NK-92 (cell line): ENCODE measurements around the gene SEMA5B.

ENCODE experiments used
- DNase-seq: peaks from one replicate; lab custom pipeline; 2025; ENCODE audit not compliant: unreplicated experiment; lab: John Stamatoyannopoulos, UW

SEMA5B gene

GRCh38 chr3:122994954-122995353 lies 32.6 kb downstream of the SEMA5B start:
- no peak for DNase-seq

GRCh38 chr3:122993124-122993978 lies 34.2 kb downstream of the SEMA5B start:
- no peak for DNase-seq

- DNase-seq: no peak
These were observed 34.9 kb downstream of the SEMA5B start for GRCh38 chr3:122992676-122993075.

- DNase-seq: no peak
These were observed 35.4 kb downstream of the SEMA5B start for GRCh38 chr3:122992133-122992532.

GRCh38 chr3:122991236-122991985 lies 36.2 kb downstream of the SEMA5B start:
- DNase-seq: no peak

- no peak for DNase-seq
These were observed 37.5 kb downstream of the SEMA5B start for GRCh38 chr3:122989856-122990575.

DNA sequence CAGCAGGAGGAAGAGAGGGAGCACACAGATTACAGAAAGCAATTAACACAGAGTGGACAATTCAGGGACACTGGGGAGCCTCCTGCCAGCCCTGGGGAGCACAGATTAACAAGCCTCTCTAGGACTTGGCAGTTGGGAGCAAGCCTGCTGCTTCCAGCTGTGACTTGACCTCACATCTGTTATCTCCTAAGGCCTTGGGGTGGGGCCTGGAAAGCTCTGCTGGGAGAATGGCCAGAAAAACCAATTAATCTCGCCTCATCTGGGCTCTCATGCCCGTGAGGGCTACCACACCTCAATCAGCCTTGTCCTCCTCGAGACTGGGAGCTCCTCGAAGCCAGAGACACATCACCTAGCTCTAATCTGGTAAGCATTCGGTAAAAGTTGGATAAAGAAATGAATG lies 39.1 kb downstream of the SEMA5B start:
- no peak for DNase-seq

DNA sequence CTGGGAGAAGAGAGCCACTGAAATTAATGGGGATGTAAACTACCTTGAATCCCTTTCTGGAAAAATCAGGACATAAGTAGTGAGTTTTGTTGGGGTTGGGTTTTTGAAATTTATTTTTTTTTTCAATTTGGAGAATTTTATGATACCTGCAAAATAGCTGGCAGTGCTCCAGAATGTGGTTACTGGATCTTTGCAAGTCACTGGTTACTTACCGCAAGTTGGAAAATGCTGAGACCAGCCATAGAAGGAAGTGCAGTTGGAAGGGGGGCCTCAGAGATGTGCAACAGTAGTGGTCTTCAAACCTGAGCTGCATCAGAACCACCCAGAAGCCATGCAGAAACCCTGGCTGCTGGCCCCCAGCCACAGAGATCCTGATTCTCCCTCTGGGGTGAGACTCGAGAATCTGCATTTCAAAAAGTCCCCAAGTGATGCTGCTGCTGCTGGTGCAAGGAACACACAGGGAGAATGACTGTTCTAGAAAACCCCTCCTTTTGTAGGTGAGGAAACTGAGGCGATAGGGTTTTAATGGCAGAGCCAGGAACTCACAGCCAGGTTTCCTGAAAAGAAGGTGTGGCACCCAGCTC lies 39.7 kb downstream of the SEMA5B start:
- DNase-seq: no peak

DNA sequence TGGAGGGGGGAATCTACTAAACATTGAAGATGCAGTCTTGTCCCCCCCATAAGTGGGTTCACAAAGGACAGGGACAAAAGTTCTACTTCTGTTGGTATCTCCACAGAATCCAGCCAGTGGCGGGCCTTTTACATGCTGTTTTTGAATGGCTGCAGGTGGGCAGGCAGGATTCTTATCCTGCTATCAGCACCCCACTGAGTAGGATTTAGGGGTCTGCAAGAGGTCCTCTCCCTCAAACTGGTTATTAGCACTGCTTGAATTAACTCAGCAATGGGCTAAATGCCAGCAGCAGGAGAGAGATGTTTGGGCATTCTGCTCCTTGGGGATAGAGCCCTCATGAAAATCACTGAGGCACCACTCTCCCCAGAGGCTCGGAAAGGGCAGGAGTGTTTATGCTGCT lies 40.3 kb downstream of the SEMA5B start:
- DNase-seq: no peak

DNA sequence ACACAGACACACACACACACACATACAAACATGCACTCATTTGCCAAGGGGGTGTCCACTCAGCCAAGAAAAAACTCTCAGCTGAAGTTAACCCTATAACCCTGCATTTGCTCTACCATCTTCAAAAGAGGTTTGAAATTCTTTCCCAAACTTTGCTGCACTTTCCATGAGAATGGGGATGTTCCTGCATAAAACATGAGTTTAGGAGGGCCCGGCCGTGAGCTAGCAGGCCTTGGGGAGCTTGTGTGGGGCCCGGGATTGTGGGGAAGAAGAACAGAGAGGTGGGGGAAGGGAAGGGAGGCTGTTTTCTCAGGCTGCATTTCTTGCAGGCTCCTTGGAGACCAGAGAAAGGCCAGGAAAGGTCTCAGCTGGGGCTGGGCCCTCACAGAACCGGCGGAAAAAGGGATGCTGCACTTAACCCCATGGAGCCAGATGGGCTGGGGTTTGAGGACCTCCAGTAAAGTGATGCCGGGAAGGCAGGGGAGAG lies 40.8 kb downstream of the SEMA5B start:
- DNase-seq: no peak

DNA sequence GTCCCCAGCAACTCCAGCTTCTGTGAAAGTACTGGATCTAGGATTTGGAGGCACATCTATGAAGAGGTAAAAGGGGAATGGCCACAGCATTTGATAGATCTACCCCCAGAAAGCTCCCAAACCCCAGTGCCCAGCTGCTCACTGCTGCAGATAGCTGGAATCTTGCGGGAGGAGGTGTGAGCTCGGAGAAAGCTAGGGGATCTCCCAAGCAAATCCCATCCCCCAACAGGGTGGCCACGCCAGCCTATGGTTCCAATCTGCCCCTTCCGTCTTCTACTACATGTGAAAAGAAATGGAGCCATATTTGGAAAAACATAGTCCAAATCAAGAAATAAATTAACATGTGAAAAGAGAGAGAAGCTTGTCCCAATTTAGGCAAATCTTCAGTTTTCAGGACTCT lies 42.0 kb downstream of the SEMA5B start:
- no peak for DNase-seq

GRCh38 chr3:122984650-122985049 lies 42.9 kb downstream of the SEMA5B start:
- DNase-seq: no peak

DNA sequence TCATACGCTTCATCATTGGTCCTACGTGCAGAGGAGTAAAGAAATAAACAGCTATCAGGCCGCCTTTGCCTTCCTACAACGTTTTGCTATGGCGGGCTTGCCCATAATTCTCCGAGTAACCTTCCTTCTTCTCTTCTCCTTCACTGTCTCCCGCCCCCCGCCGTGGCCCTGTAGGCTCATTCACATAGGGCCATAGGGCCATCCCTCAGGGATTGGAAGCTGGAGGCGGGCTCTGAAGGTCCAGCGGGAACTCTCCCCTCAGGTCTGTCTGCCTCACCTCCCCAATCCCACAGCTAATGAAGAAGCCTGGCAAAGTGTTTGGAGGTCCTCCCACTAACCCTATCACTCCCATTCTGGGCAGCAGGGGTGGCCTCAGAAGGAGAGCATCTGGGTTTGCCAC lies 43.6 kb downstream of the SEMA5B start:
- DNase-seq: no peak

- no peak for DNase-seq
These were observed 45.1 kb downstream of the SEMA5B start for GRCh38 chr3:122982216-122983185.

DNA sequence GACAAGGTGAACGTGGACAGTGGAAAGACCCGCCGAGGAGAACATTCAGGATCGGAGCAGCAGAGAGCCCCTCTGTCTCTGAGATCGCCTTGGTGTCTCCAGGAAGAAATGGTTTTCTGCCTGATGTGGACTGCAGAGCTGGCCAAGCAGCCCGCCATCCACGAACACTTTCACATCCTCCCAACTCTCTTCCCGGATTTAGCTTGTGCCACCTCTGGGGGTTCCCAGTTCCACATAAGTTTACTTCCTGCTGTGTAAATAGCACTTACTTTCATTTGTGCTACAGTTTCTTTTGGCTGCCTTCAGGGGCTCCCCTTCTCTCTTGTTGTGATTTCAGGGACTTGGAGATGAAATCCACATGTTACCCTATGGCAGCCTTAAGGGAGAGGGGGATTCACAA lies 48.4 kb downstream of the SEMA5B start:
- DNase-seq: no peak

DNA sequence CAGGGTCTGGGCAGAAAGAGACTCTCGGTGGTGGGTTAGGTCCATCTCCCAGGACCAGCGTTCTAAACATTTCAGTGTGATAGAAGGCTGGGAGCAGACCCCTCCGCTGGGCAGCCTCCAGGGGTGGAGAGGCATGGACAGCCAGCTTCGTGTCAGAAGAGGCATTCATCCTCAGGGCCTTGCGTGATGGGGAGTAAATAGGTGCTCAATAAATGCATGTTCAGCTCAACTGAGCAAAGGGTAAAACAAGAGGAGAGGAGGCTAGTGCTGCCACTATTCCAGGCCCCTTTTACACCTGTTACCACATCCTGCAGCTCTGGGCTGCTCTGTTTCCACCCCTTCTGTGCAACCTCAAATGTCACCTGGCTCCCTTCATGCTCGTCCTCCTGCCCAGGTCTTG lies 49.0 kb downstream of the SEMA5B start:
- no peak for DNase-seq

GRCh38 chr3:122977746-122978466 lies 49.7 kb downstream of the SEMA5B start:
- DNase-seq: no peak

- peak; percentile 9 for DNase-seq
These were observed 51.7 kb downstream of the SEMA5B start for GRCh38 chr3:122975924-122976293.

- DNase-seq: no peak
These were observed 52.2 kb downstream of the SEMA5B start for GRCh38 chr3:122975163-122975923.
